ENCODE measurements around the gene DIPK2B.

DIPK2B gene

GRCh38 chrX:45191820-45192409 lies 8.8 kb downstream of the DIPK2B start:
- no peak for DNase-seq (ENCODE audit: low read depth)
- H3K4me3 ChIP-seq (ENCODE audit: control insufficient read depth, low read depth, low read length): no peak overlapping the region
- TF ChIP-seq, protein P1, sequence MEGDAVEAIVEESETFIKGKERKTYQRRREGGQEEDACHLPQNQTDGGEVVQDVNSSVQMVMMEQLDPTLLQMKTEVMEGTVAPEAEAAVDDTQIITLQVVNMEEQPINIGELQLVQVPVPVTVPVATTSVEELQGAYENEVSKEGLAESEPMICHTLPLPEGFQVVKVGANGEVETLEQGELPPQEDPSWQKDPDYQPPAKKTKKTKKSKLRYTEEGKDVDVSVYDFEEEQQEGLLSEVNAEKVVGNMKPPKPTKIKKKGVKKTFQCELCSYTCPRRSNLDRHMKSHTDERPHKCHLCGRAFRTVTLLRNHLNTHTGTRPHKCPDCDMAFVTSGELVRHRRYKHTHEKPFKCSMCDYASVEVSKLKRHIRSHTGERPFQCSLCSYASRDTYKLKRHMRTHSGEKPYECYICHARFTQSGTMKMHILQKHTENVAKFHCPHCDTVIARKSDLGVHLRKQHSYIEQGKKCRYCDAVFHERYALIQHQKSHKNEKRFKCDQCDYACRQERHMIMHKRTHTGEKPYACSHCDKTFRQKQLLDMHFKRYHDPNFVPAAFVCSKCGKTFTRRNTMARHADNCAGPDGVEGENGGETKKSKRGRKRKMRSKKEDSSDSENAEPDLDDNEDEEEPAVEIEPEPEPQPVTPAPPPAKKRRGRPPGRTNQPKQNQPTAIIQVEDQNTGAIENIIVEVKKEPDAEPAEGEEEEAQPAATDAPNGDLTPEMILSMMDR (conservative IDR thresholded peaks at IDR 0.05; ENCODE audit: control insufficient read depth, insufficient read depth, low read depth, low read length): no peak

- no peak for DNase-seq (ENCODE audit: low read depth)
- no peak overlapping the region for H3K4me3 ChIP-seq (ENCODE audit: control insufficient read depth, low read depth, low read length)
- TF ChIP-seq, protein P1 (conservative IDR thresholded peaks at IDR 0.05; ENCODE audit: control insufficient read depth, insufficient read depth, low read depth, low read length): no peak
Measured at GRCh38 chrX:45191383-45191782, 9.3 kb downstream of the DIPK2B start.

GRCh38 chrX:45187731-45188130 lies 12.9 kb downstream of the DIPK2B start:
- peak overlapping the region; percentile 52 for H3K4me3 ChIP-seq (ENCODE audit: control insufficient read depth, low read depth, low read length)
- TF ChIP-seq, protein P1 (conservative IDR thresholded peaks at IDR 0.05; ENCODE audit: control insufficient read depth, insufficient read depth, low read depth, low read length): no peak
- no peak for DNase-seq (ENCODE audit: low read depth)

DNA sequence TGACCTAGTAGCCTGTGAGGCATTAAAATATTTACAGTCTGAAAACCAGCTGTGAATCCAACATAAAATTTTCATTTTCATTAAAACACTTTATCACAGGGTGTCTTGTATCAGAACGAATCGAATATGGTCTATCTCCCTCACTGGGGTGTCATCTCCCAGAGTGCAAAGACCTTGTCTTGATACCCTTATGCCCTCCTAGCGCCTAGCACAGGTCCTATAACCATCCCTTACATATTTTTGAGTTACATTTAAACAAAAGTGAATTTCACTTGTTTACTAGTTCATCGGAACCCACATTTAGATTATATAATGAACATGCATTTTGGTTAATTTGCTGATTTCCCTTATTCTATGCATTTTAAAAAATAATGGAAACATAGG lies 14.0 kb downstream of the DIPK2B start:
- H3K4me3 ChIP-seq (ENCODE audit: control insufficient read depth, low read depth, low read length): no peak overlapping the region
- TF ChIP-seq, protein P1 (conservative IDR thresholded peaks at IDR 0.05; ENCODE audit: control insufficient read depth, insufficient read depth, low read depth, low read length): no peak
- no peak for DNase-seq (ENCODE audit: low read depth)

GRCh38 chrX:45184211-45184610 lies 16.5 kb downstream of the DIPK2B start:
- no peak for DNase-seq (ENCODE audit: low read depth)
- H3K4me3 ChIP-seq (ENCODE audit: control insufficient read depth, low read depth, low read length): no peak overlapping the region
- TF ChIP-seq, protein P1 (conservative IDR thresholded peaks at IDR 0.05; ENCODE audit: control insufficient read depth, insufficient read depth, low read depth, low read length): no peak

DNA sequence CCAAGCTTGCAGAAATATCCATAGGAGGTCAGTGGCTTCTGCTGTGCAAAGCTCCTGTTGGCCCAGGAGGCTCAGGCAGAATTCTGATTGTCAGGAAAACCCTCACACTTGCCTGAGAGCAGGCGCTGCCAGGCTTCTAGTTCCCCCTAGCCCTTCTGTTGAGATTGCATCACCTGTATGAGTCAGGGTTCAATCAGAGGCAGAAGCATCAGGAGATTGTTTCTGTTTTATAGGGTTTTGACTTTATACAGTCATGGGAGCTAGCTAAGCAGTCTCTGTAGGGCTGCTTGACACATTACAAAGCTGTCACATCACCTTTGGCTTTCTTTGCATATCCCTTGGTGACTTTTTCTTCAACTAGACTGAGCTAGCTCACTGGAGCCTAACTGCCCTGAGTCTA lies 27.8 kb downstream of the DIPK2B start:
- TF ChIP-seq, protein P1 (conservative IDR thresholded peaks at IDR 0.05; ENCODE audit: control insufficient read depth, insufficient read depth, low read depth, low read length): no peak
- DNase-seq (ENCODE audit: low read depth): peak; percentile 69
- H3K4me3 ChIP-seq (ENCODE audit: control insufficient read depth, low read depth, low read length): no peak overlapping the region

GRCh38 chrX:45166781-45167180 lies 33.9 kb downstream of the DIPK2B start:
- DNase-seq (ENCODE audit: low read depth): no peak
- TF ChIP-seq, protein P1 (conservative IDR thresholded peaks at IDR 0.05; ENCODE audit: control insufficient read depth, insufficient read depth, low read depth, low read length): no peak
- H3K4me3 ChIP-seq (ENCODE audit: control insufficient read depth, low read depth, low read length): no peak overlapping the region

Data from fibroblast of mammary gland (primary cell).